Activated CD8-positive, alpha-beta T cell treated with anti-CD3 and anti-CD28 coated beads, Interleukin-2, amount 10 ng/mL, durations not matched to agents 7 days and 5 days (primary cell): Measurements from ENCODE around the gene TBX15. TPM values are rescaled to one million over a fixed set of nuclear protein-coding genes. Genes with fewer than 3 reads are reported as not detected.

Source experiments
- ATAC-seq: fragments of 150-1000 bp; cut with Tn5 transposase; one replicate; pipeline ENCODE4 v1.10.0; 2021; ENCODE audit warnings: moderate library complexity
- CTCF ChIA-PET: fragments of 350-600 bp; sonication (Branson Sonifier 250); formaldehyde crosslinking; loops from one replicate; lab custom pipeline; 2021; ENCODE audit warnings: antibody characterized with exemption; lab: Charles Lee
- POLR2A ChIA-PET: fragments of 350-600 bp; sonication (Branson Sonifier 250); formaldehyde crosslinking; loops from one replicate; lab custom pipeline; 2021; ENCODE audit warnings: antibody characterized with exemption; lab: Charles Lee
- DNase-seq: peaks from one replicate; pipeline ENCODE4 v3.0.0-alpha.2; 2020
- H3K27ac Mint-ChIP-seq: one replicate; pipeline ENCODE4 v1.8.0; 2021; ENCODE audit warnings: mild to moderate bottlenecking, mixed read lengths
- H3K27me3 Mint-ChIP-seq: one replicate; pipeline ENCODE4 v1.8.0; 2021; ENCODE audit warnings: low read depth, mixed read lengths
- H3K36me3 Mint-ChIP-seq: one replicate; pipeline ENCODE4 v1.8.0; 2021; ENCODE audit warnings: low read depth, mixed read lengths
- H3K4me1 Mint-ChIP-seq: one replicate; pipeline ENCODE4 v1.8.0; 2021; ENCODE audit warnings: low read depth, mixed read lengths
- H3K4me3 Mint-ChIP-seq: one replicate; pipeline ENCODE4 v1.8.0; 2021; ENCODE audit warnings: mild to moderate bottlenecking, mixed read lengths
- H3K9me3 Mint-ChIP-seq: one replicate; pipeline ENCODE4 v1.8.0; 2022; ENCODE audit warnings: mixed read lengths; ENCODE audit not compliant: insufficient read depth
- total RNA-seq, 2 experiments: library from RNA; stranded (reverse); gene quantifications; one replicate each; pipeline ENCODE4 v1.2.3, GENCODE V29; 2021

TBX15 gene
- not detected for total RNA-seq

GRCh38 chr1:118988186-118989005 lies at the start of gene TBX15:
Gene TBX15, minus strand, starts transcription at chr1:118988343. Its CDS starts 548 bp downstream, at chr1:118987795.
- no peak for DNase-seq
- Mint-ChIP-seq H3K9me3 (peaks cover 18% of the 10 kb centered on the region), H3K27ac (peak within 1 kb of the TSS; percentile 69), H3K36me3 (peaks cover 33% of the 10 kb centered on the region), H3K27me3 (peaks cover 85% of the 10 kb centered on the region), H3K4me1 (peaks cover 21% of the 10 kb centered on the region), H3K4me3 (peak within 1 kb of the TSS; percentile 50)
- CTCF ChIA-PET, result interaction anchor here (1.4 kb wide), 1 partner anchor 20 kb away, joined by 6 read pairs; no protein-coding TSS in a partner anchor
- no peak for ATAC-seq
- POLR2A ChIA-PET, result no interaction called here

GRCh38 chr1:119034359-119034758 lies 46.2 kb upstream of the TBX15 start:
- H3K4me1 Mint-ChIP-seq, result no peaks in the 10 kb centered on the region
- H3K4me3 Mint-ChIP-seq, result no peak overlapping the region
- H3K27me3 Mint-ChIP-seq, result no peaks in the 10 kb centered on the region
- ChIA-PET CTCF (interaction anchor here (0.5 kb wide), 1 partner anchor 23 kb away, joined by 3 read pairs; no protein-coding TSS in a partner anchor), POLR2A (no interaction called here)
- ATAC-seq (no peak), DNase-seq (no peak)
- H3K9me3 Mint-ChIP-seq, result no peaks in the 10 kb centered on the region
- no peak overlapping the region for H3K27ac Mint-ChIP-seq
- H3K36me3 Mint-ChIP-seq, result peaks cover 2% of the 10 kb centered on the region

DNA sequence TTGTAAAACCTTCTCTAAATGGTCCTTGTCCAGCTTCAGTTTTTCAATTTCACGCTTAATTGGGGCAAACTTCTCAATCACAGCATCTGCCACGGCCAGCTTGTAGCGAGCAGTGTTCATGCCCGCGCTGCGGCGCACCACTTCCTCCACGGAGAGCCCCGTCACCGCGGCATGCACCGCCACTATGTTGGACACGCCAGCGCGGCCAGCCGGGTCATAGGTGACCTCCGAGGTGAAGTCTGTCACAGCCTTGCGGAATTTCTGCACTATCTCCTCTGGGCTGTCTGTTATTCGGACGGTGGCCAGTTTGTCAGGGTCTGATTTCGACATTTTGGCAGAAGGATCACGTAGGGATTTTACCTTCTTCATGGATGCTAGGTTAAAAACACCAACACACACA lies 44.8 kb upstream of the TBX15 start:
- POLR2A ChIA-PET, result no interaction called here
- Mint-ChIP-seq H3K4me1 (no peaks in the 10 kb centered on the region), H3K9me3 (no peaks in the 10 kb centered on the region), H3K27me3 (no peaks in the 10 kb centered on the region), H3K36me3 (peaks cover 2% of the 10 kb centered on the region), H3K27ac (no peak overlapping the region), H3K4me3 (no peak overlapping the region)
- CTCF ChIA-PET, result no interaction called here
- ATAC-seq (no peak), DNase-seq (no peak)

DNA sequence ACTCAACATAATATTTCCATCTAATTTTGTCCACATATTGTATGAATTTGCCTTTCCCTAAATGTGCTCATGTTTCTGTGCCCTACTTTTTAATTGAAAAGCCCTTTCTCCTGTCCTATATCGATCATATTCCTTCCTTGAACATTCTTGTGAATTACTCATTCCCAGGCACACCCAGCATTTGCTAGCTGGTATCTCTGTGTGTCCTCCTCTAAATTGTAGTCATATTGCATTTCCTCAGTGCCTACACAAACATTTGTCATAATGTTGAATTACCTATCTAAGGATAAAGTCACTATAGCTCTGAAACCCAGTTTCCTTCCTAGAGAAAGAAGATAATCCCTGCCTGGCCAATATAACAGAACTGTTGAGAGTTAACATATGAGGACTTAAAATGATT lies 39.6 kb upstream of the TBX15 start:
- Mint-ChIP-seq H3K4me1 (no peaks in the 10 kb centered on the region), H3K27ac (no peak overlapping the region), H3K36me3 (no peaks in the 10 kb centered on the region), H3K27me3 (no peaks in the 10 kb centered on the region), H3K4me3 (no peak overlapping the region), H3K9me3 (no peaks in the 10 kb centered on the region)
- ATAC-seq (no peak), DNase-seq (no peak)
- ChIA-PET POLR2A (no interaction called here), CTCF (no interaction called here)

DNA sequence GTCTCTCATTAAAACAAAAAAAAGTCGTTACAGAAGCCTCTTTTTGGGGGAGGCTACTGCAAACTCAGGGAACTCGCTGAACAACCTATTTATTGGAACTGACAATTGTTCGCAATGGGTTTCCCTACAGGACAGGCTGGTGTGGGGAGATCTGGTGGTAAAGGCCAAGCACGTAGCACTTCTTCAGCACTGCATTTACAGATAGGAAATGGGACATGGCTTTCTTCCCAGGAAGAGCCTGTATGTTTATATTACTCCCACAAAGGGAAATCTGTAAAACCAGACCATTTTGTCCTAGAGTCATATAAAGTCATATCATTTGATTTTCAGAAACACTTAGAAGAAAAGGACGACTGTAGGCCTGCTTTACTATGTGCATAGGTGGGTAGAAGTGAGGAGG lies 38.8 kb upstream of the TBX15 start:
- Mint-ChIP-seq H3K9me3 (no peaks in the 10 kb centered on the region), H3K4me3 (no peak overlapping the region), H3K27ac (no peak overlapping the region), H3K36me3 (no peaks in the 10 kb centered on the region), H3K4me1 (no peaks in the 10 kb centered on the region), H3K27me3 (no peaks in the 10 kb centered on the region)
- CTCF ChIA-PET, result no interaction called here
- POLR2A ChIA-PET, result no interaction called here
- ATAC-seq (no peak), DNase-seq (no peak)

GRCh38 chr1:119015547-119015946 lies 27.4 kb upstream of the TBX15 start:
- Mint-ChIP-seq H3K27me3 (no peaks in the 10 kb centered on the region), H3K36me3 (peaks cover 6% of the 10 kb centered on the region), H3K4me3 (no peak overlapping the region), H3K27ac (no peak overlapping the region), H3K4me1 (no peaks in the 10 kb centered on the region), H3K9me3 (no peaks in the 10 kb centered on the region)
- POLR2A ChIA-PET, result no interaction called here
- CTCF ChIA-PET, result no interaction called here
- ATAC-seq (no peak), DNase-seq (no peak)

DNA sequence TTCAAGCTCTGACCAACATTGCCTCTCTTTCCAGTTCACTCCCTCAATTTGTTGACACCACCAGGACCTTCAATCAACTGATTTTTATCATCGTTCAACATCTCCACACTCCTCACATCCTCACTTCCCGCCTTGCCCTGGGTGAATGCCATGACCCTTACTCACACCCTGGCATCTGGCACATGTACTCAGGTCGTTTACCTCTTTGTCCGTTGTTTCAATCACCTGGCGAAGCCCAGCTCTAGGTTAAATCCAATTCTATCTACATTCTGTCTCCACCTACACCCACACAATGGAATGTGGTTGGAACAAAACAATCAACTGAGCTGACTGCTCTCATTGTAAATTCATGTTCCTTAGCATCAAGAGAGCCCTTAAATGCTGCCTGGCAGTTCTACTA lies 24.2 kb upstream of the TBX15 start:
- DNase-seq (no peak), ATAC-seq (no peak)
- H3K4me1 Mint-ChIP-seq, result peaks cover 6% of the 10 kb centered on the region
- no peak overlapping the region for H3K27ac Mint-ChIP-seq
- H3K36me3 Mint-ChIP-seq, result peaks cover 4% of the 10 kb centered on the region
- H3K9me3 Mint-ChIP-seq, result no peaks in the 10 kb centered on the region
- H3K27me3 Mint-ChIP-seq, result peaks cover 29% of the 10 kb centered on the region
- POLR2A ChIA-PET, result no interaction called here
- H3K4me3 Mint-ChIP-seq, result no peak overlapping the region
- CTCF ChIA-PET, result no interaction called here

GRCh38 chr1:119011706-119012105 lies 23.6 kb upstream of the TBX15 start:
- Mint-ChIP-seq H3K9me3 (no peaks in the 10 kb centered on the region), H3K36me3 (peaks cover 4% of the 10 kb centered on the region), H3K27me3 (peaks cover 32% of the 10 kb centered on the region), H3K4me3 (no peak overlapping the region), H3K4me1 (peaks cover 6% of the 10 kb centered on the region), H3K27ac (no peak overlapping the region)
- ChIA-PET POLR2A (no interaction called here), CTCF (interaction anchor here (0.7 kb wide), 1 partner anchor 23 kb away, joined by 3 read pairs; no protein-coding TSS in a partner anchor)
- ATAC-seq, result no peak
- DNase-seq, result no peak

DNA sequence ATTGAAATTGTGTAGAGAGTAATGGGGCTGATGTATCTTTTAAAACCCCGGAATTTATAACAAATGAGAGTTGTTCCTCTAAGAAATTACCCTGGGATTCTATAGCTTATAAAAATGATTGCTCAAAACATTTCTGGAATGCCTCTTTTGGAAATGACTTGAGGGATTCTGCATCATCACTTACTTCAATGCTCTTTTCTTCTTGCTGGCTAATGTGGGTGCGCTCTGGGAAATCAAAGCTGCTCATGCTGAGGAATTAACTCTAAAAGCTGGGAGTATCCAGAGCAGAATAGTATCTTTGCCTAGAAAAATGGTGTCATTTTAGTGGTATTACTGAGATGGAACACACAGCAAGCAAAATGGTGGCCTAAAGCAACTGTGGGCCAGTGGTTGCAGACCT lies 23.0 kb upstream of the TBX15 start:
- POLR2A ChIA-PET, result no interaction called here
- CTCF ChIA-PET, result interaction anchor here (1.2 kb wide), 1 partner anchor 859 kb away, joined by 3 read pairs; no protein-coding TSS in a partner anchor
- H3K4me3 Mint-ChIP-seq, result no peak overlapping the region
- DNase-seq (no peak), ATAC-seq (no peak)
- H3K27ac Mint-ChIP-seq, result no peak overlapping the region
- peaks cover 38% of the 10 kb centered on the region for H3K27me3 Mint-ChIP-seq
- H3K9me3 Mint-ChIP-seq, result no peaks in the 10 kb centered on the region
- H3K4me1 Mint-ChIP-seq, result peaks cover 6% of the 10 kb centered on the region
- H3K36me3 Mint-ChIP-seq, result peaks cover 7% of the 10 kb centered on the region

GRCh38 chr1:119010201-119010600 lies 22.1 kb upstream of the TBX15 start:
- peaks cover 46% of the 10 kb centered on the region for H3K27me3 Mint-ChIP-seq
- CTCF ChIA-PET, result interaction anchor here (1.2 kb wide), 1 partner anchor 858 kb away, joined by 3 read pairs; no protein-coding TSS in a partner anchor

GRCh38 chr1:119009312-119009655 lies 21.1 kb upstream of the TBX15 start:
- H3K27me3 Mint-ChIP-seq, result peaks cover 55% of the 10 kb centered on the region
- DNase-seq (no peak), ATAC-seq (no peak)
- H3K36me3 Mint-ChIP-seq, result peaks cover 10% of the 10 kb centered on the region
- peaks cover 6% of the 10 kb centered on the region for H3K4me1 Mint-ChIP-seq
- ChIA-PET POLR2A (no interaction called here), CTCF (interaction anchor here (0.8 to 2.1 kb wide), 7 partner anchors 9 to 923 kb away, joined by 3 to 8 read pairs (median 5); partner anchors contain the start of gene WARS2)
- H3K4me3 Mint-ChIP-seq, result no peak overlapping the region
- no peaks in the 10 kb centered on the region for H3K9me3 Mint-ChIP-seq
- H3K27ac Mint-ChIP-seq, result no peak overlapping the region

More at GRCh38 chr1:119010201-119010600, 22.1 kb upstream of the TBX15 start:
- no peaks in the 10 kb centered on the region for H3K9me3 Mint-ChIP-seq
- peaks cover 10% of the 10 kb centered on the region for H3K36me3 Mint-ChIP-seq
- no peak overlapping the region for H3K4me3 Mint-ChIP-seq
- DNase-seq (no peak), ATAC-seq (no peak)
- peaks cover 6% of the 10 kb centered on the region for H3K4me1 Mint-ChIP-seq
- POLR2A ChIA-PET, result no interaction called here
- no peak overlapping the region for H3K27ac Mint-ChIP-seq
